ENCODE measurements around the gene SLC26A4. TPM values are rescaled to one million over a fixed set of nuclear protein-coding genes. Genes with fewer than 3 reads are reported as not detected.

The SLC26A4 gene
- total RNA-seq, 1 experiment from 2014 or later: 0.22 TPM

- no peak for TF ChIP-seq AFF4 (CRISPR knock-in tag; IDR thresholded peaks at IDR 0.05; ENCODE audit: borderline replicate concordance)
- TF ChIP-seq ZNF219 (CRISPR knock-in tag; IDR thresholded peaks at IDR 0.05; ENCODE audit: borderline replicate concordance): no peak
- TF ChIP-seq NR1H2 (CRISPR knock-in tag; IDR thresholded peaks at IDR 0.05): no peak
- TF ChIP-seq, protein P1, sequence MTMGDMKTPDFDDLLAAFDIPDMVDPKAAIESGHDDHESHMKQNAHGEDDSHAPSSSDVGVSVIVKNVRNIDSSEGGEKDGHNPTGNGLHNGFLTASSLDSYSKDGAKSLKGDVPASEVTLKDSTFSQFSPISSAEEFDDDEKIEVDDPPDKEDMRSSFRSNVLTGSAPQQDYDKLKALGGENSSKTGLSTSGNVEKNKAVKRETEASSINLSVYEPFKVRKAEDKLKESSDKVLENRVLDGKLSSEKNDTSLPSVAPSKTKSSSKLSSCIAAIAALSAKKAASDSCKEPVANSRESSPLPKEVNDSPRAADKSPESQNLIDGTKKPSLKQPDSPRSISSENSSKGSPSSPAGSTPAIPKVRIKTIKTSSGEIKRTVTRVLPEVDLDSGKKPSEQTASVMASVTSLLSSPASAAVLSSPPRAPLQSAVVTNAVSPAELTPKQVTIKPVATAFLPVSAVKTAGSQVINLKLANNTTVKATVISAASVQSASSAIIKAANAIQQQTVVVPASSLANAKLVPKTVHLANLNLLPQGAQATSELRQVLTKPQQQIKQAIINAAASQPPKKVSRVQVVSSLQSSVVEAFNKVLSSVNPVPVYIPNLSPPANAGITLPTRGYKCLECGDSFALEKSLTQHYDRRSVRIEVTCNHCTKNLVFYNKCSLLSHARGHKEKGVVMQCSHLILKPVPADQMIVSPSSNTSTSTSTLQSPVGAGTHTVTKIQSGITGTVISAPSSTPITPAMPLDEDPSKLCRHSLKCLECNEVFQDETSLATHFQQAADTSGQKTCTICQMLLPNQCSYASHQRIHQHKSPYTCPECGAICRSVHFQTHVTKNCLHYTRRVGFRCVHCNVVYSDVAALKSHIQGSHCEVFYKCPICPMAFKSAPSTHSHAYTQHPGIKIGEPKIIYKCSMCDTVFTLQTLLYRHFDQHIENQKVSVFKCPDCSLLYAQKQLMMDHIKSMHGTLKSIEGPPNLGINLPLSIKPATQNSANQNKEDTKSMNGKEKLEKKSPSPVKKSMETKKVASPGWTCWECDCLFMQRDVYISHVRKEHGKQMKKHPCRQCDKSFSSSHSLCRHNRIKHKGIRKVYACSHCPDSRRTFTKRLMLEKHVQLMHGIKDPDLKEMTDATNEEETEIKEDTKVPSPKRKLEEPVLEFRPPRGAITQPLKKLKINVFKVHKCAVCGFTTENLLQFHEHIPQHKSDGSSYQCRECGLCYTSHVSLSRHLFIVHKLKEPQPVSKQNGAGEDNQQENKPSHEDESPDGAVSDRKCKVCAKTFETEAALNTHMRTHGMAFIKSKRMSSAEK (CRISPR knock-in tag; IDR thresholded peaks at IDR 0.05; ENCODE audit: borderline replicate concordance): no peak
- no peak for TF ChIP-seq KAT7 (CRISPR knock-in tag; IDR thresholded peaks at IDR 0.05; ENCODE audit: borderline replicate concordance)
- no peak for TF ChIP-seq ZBTB43 (CRISPR knock-in tag; IDR thresholded peaks at IDR 0.05)
- TF ChIP-seq IRF1 (CRISPR knock-in tag; IDR thresholded peaks at IDR 0.05): no peak
- no peak for TF ChIP-seq ERG (CRISPR knock-in tag; IDR thresholded peaks at IDR 0.05)
Measured at GRCh38 chr7:107641676-107642075, 19.0 kb upstream of the SLC26A4 start (continued).

- Mint-ChIP-seq H3K9me3 (peaks cover 11% of the 10 kb centered on the region), H3K4me3 (no peak overlapping the region), H3K27me3 (ENCODE audit: low read depth) (peaks cover 10% of the 10 kb centered on the region), H3K4me1 (peaks cover 6% of the 10 kb centered on the region), H3K36me3 (no peaks in the 10 kb centered on the region), H3K27ac (no peak overlapping the region)
- ChIA-PET POLR2A (no interaction called here), CTCF (interaction anchor here (1.2 kb wide), 1 partner anchor 39 kb away, joined by 4 read pairs; no protein-coding TSS in a partner anchor)
- no peak for DNase-seq (ENCODE audit: low spot score)
- no peak for ATAC-seq
- TF ChIP-seq, protein P2, sequence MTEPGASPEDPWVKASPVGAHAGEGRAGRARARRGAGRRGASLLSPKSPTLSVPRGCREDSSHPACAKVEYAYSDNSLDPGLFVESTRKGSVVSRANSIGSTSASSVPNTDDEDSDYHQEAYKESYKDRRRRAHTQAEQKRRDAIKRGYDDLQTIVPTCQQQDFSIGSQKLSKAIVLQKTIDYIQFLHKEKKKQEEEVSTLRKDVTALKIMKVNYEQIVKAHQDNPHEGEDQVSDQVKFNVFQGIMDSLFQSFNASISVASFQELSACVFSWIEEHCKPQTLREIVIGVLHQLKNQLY (CRISPR knock-in tag; IDR thresholded peaks at IDR 0.05): no peak
- TF ChIP-seq, protein P3, sequence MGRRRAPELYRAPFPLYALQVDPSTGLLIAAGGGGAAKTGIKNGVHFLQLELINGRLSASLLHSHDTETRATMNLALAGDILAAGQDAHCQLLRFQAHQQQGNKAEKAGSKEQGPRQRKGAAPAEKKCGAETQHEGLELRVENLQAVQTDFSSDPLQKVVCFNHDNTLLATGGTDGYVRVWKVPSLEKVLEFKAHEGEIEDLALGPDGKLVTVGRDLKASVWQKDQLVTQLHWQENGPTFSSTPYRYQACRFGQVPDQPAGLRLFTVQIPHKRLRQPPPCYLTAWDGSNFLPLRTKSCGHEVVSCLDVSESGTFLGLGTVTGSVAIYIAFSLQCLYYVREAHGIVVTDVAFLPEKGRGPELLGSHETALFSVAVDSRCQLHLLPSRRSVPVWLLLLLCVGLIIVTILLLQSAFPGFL (CRISPR knock-in tag; IDR thresholded peaks at IDR 0.05; ENCODE audit: borderline replicate concordance): no peak
- no peak for TF ChIP-seq ZNF138 (CRISPR knock-in tag; conservative IDR thresholded peaks at IDR 0.05)
- TF ChIP-seq CDX4 (CRISPR knock-in tag; IDR thresholded peaks at IDR 0.05; ENCODE audit: borderline replicate concordance): no peak
- TF ChIP-seq, protein P1 (CRISPR knock-in tag; IDR thresholded peaks at IDR 0.05; ENCODE audit: borderline replicate concordance): no peak
- TF ChIP-seq SMAD4 (CRISPR knock-in tag; IDR thresholded peaks at IDR 0.05): no peak
- no peak for TF ChIP-seq ZSCAN18 (CRISPR knock-in tag; IDR thresholded peaks at IDR 0.05)
Measured at GRCh38 chr7:107642501-107642900, 18.1 kb upstream of the SLC26A4 start.

All from WTC11 (cell line).